HepG2 (cell line): ENCODE data around the gene MYOM1. TPM values are rescaled to one million over a fixed set of nuclear protein-coding genes. Genes with fewer than 3 reads are reported as not detected.
A peak's percentile ranks its signal among the peaks of the same experiment; 100 is the strongest.

Experiments
- BRD4 ChIP-seq: sonication (generic); formaldehyde crosslinking; IDR thresholded peaks from 2 replicates; pipeline ENCODE4 v1.4.0; 2020; ENCODE audit warnings: missing genetic modification reagents
- IKZF4 ChIP-seq: sonication (generic); formaldehyde crosslinking; IDR thresholded peaks from 2 replicates; pipeline ENCODE4 v1.5.1; 2020; ENCODE audit warnings: borderline replicate concordance, mild to moderate bottlenecking, low read depth, missing genetic modification reagents; ENCODE audit errors: not compliant biosample characterization
- MEF2D ChIP-seq: sonication (generic); formaldehyde crosslinking; IDR thresholded peaks from 2 replicates; pipeline ENCODE4 v1.5.1; 2020; ENCODE audit warnings: mild to moderate bottlenecking, missing genetic modification reagents
- REXO4 ChIP-seq: sonication (generic); formaldehyde crosslinking; IDR thresholded peaks from 2 replicates; pipeline ENCODE4 v1.8.0; 2022; ENCODE audit warnings: missing genetic modification reagents, mild to moderate bottlenecking, borderline replicate concordance
- TARDBP ChIP-seq: sonication (generic); formaldehyde crosslinking; IDR thresholded peaks from 2 replicates; pipeline ENCODE4 v1.8.0; 2022; ENCODE audit warnings: mild to moderate bottlenecking, missing genetic modification reagents
- ZBTB7B ChIP-seq: sonication (generic); formaldehyde crosslinking; IDR thresholded peaks from 2 replicates; pipeline ENCODE4 v1.4.0; 2020; ENCODE audit warnings: missing genetic modification reagents
- ZNF33B ChIP-seq: sonication (generic); formaldehyde crosslinking; IDR thresholded peaks from 2 replicates; pipeline ENCODE4 v1.5.1; 2020; ENCODE audit warnings: mild to moderate bottlenecking, missing genetic modification reagents
- ZNF577 ChIP-seq: sonication (generic); formaldehyde crosslinking; IDR thresholded peaks from 2 replicates; pipeline ENCODE4 v1.4.0; 2020; ENCODE audit warnings: mild to moderate bottlenecking, low read depth, missing genetic modification reagents, borderline replicate concordance
- ZNF775 ChIP-seq: sonication (generic); formaldehyde crosslinking; IDR thresholded peaks from 2 replicates; pipeline ENCODE4 v1.4.0; 2020; ENCODE audit warnings: missing genetic modification reagents, mild to moderate bottlenecking, moderate library complexity, borderline replicate concordance
- ZSCAN20 ChIP-seq: sonication (generic); formaldehyde crosslinking; IDR thresholded peaks from 2 replicates; pipeline ENCODE4 v1.4.0; 2020; ENCODE audit warnings: missing genetic modification reagents, mild to moderate bottlenecking, borderline replicate concordance
- polyA plus RNA-seq, 8 experiments: library from polyadenylated mRNA; depleted of rRNA in 3 of 8; stranded (reverse) in 7 of 8; unstranded in 1 of 8; fragments of >200 nt; fragmentation: Illumina TruSeq in 4 of 8; extraction: Trizol in 4 of 8; gene quantifications; 2 replicates each; pipeline versions ENCODE4 v1.2.1 to v1.2.3, GENCODE V29; 2011 to 2016; ENCODE audit warnings: low read depth in 4 of 8, missing spikeins in 1 of 8, mixed read lengths in 1 of 8; ENCODE audit not compliant: insufficient read depth in 1 of 8
- total RNA-seq, 5 experiments: library from RNA; depleted of rRNA; stranded (reverse); fragments of >200 nt; fragmentation: Illumina TruSeq; extraction: Trizol; gene quantifications; 2 replicates each; pipeline ENCODE4 v1.2.3, GENCODE V29; 2016; ENCODE audit warnings: low read depth in 1 of 5
- TF ChIP-seq, protein P1 (sequence below): IDR thresholded peaks from 2 replicates; pipeline ENCODE4 v1.6.1; 2016; ENCODE audit warnings: low read depth, control low read depth
- TF ChIP-seq, protein P2 (sequence below): sonication (generic); formaldehyde crosslinking; IDR thresholded peaks from 2 replicates; pipeline ENCODE4 v1.5.0; 2020; ENCODE audit warnings: missing genetic modification reagents
- TF ChIP-seq, protein P3 (sequence below): sonication (generic); formaldehyde crosslinking; IDR thresholded peaks from 2 replicates; pipeline ENCODE4 v1.4.0; 2020; ENCODE audit warnings: mild to moderate bottlenecking, missing genetic modification reagents
- TF ChIP-seq, protein P4 (sequence below): sonication (generic); formaldehyde crosslinking; conservative IDR thresholded peaks from 2 replicates; pipeline ENCODE4 v1.4.0; 2020; ENCODE audit warnings: missing genetic modification reagents
- TF ChIP-seq, protein P5 (sequence below): sonication (generic); formaldehyde crosslinking; IDR thresholded peaks from 2 replicates; pipeline ENCODE4 v1.4.0; 2020; ENCODE audit warnings: missing genetic modification reagents
- TF ChIP-seq, protein P6 (sequence below): IDR thresholded peaks from 2 replicates; pipeline ENCODE4 v1.6.1; 2016; ENCODE audit warnings: missing compliant biosample characterization, missing genetic modification reagents, borderline replicate concordance

Gene MYOM1
- total and polyA plus RNA-seq, 2 of the 13 experiments (the other 11 are each of a cell fraction or from before 2014, with no cell fraction given): 0.46 to 0.98 TPM

DNA sequence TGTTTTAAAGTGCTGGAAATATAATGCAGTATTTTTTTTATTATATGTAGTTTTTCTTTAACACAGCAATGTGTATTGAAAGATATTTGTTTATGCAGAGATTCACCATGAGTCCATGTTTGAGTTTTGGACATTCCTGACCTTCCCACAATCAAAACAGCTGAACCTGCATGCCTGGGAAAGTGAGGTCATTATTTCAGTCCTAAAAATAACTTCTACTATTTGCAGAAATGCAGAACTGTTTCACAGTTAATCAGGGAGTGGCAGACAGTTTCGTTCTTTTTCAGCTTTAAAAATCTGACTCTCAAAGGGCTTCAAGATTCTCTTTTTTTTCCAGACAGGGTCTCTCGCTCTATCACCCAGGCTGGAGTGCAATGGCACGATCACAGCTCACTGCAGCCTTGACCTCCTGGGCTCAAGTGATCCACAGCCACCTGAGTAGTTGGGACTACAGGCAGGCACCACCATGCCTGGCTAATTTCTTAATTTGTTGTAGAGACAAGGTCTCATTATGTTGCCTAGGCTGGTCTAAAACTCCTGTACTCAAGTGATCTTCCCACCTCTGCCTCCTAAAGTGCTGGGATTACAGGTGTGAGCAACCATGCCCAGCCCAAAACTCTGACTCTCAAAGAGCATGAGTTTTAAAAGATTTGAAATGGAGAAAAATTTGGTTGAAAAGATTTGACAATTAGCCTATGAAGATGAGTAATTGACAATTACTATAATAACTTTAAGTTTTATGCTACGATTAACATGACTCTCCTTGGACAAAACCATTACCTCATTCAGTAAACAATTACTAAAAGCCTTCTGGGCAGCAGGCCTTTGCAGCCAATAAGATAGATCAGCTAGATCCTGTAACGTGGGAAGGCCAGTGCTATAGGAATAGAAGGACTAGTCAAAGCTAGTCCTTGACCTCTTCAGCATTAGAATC is 37.2 kb upstream of the MYOM1 start (continued):
- TF ChIP-seq IKZF4 (CRISPR knock-in tag) (no peak), MEF2D (peak; percentile 100), ZBTB7B (CRISPR knock-in tag) (no peak), TARDBP (CRISPR knock-in tag) (no peak), ZNF33B (no peak), REXO4 (CRISPR knock-in tag) (no peak), ZNF775 (CRISPR knock-in tag) (no peak), ZNF577 (CRISPR knock-in tag) (no peak), ZSCAN20 (CRISPR knock-in tag) (no peak), BRD4 (CRISPR knock-in tag) (no peak)
- TF ChIP-seq, protein P1, sequence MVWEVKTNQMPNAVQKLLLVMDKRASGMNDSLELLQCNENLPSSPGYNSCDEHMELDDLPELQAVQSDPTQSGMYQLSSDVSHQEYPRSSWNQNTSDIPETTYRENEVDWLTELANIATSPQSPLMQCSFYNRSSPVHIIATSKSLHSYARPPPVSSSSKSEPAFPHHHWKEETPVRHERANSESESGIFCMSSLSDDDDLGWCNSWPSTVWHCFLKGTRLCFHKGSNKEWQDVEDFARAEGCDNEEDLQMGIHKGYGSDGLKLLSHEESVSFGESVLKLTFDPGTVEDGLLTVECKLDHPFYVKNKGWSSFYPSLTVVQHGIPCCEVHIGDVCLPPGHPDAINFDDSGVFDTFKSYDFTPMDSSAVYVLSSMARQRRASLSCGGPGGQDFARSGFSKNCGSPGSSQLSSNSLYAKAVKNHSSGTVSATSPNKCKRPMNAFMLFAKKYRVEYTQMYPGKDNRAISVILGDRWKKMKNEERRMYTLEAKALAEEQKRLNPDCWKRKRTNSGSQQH (CRISPR knock-in tag): no peak
- TF ChIP-seq, protein P2, sequence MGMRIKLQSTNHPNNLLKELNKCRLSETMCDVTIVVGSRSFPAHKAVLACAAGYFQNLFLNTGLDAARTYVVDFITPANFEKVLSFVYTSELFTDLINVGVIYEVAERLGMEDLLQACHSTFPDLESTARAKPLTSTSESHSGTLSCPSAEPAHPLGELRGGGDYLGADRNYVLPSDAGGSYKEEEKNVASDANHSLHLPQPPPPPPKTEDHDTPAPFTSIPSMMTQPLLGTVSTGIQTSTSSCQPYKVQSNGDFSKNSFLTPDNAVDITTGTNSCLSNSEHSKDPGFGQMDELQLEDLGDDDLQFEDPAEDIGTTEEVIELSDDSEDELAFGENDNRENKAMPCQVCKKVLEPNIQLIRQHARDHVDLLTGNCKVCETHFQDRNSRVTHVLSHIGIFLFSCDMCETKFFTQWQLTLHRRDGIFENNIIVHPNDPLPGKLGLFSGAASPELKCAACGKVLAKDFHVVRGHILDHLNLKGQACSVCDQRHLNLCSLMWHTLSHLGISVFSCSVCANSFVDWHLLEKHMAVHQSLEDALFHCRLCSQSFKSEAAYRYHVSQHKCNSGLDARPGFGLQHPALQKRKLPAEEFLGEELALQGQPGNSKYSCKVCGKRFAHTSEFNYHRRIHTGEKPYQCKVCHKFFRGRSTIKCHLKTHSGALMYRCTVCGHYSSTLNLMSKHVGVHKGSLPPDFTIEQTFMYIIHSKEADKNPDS (CRISPR knock-in tag): no peak
- TF ChIP-seq, protein P3, sequence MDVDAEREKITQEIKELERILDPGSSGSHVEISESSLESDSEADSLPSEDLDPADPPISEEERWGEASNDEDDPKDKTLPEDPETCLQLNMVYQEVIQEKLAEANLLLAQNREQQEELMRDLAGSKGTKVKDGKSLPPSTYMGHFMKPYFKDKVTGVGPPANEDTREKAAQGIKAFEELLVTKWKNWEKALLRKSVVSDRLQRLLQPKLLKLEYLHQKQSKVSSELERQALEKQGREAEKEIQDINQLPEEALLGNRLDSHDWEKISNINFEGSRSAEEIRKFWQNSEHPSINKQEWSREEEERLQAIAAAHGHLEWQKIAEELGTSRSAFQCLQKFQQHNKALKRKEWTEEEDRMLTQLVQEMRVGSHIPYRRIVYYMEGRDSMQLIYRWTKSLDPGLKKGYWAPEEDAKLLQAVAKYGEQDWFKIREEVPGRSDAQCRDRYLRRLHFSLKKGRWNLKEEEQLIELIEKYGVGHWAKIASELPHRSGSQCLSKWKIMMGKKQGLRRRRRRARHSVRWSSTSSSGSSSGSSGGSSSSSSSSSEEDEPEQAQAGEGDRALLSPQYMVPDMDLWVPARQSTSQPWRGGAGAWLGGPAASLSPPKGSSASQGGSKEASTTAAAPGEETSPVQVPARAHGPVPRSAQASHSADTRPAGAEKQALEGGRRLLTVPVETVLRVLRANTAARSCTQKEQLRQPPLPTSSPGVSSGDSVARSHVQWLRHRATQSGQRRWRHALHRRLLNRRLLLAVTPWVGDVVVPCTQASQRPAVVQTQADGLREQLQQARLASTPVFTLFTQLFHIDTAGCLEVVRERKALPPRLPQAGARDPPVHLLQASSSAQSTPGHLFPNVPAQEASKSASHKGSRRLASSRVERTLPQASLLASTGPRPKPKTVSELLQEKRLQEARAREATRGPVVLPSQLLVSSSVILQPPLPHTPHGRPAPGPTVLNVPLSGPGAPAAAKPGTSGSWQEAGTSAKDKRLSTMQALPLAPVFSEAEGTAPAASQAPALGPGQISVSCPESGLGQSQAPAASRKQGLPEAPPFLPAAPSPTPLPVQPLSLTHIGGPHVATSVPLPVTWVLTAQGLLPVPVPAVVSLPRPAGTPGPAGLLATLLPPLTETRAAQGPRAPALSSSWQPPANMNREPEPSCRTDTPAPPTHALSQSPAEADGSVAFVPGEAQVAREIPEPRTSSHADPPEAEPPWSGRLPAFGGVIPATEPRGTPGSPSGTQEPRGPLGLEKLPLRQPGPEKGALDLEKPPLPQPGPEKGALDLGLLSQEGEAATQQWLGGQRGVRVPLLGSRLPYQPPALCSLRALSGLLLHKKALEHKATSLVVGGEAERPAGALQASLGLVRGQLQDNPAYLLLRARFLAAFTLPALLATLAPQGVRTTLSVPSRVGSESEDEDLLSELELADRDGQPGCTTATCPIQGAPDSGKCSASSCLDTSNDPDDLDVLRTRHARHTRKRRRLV (CRISPR knock-in tag): no peak
- TF ChIP-seq, protein P4, sequence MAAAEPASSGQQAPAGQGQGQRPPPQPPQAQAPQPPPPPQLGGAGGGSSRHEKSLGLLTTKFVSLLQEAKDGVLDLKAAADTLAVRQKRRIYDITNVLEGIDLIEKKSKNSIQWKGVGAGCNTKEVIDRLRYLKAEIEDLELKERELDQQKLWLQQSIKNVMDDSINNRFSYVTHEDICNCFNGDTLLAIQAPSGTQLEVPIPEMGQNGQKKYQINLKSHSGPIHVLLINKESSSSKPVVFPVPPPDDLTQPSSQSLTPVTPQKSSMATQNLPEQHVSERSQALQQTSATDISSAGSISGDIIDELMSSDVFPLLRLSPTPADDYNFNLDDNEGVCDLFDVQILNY: no peak
- TF ChIP-seq, protein P5, sequence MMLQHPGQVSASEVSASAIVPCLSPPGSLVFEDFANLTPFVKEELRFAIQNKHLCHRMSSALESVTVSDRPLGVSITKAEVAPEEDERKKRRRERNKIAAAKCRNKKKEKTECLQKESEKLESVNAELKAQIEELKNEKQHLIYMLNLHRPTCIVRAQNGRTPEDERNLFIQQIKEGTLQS (CRISPR knock-in tag): peak; percentile 82
- TF ChIP-seq, protein P6, sequence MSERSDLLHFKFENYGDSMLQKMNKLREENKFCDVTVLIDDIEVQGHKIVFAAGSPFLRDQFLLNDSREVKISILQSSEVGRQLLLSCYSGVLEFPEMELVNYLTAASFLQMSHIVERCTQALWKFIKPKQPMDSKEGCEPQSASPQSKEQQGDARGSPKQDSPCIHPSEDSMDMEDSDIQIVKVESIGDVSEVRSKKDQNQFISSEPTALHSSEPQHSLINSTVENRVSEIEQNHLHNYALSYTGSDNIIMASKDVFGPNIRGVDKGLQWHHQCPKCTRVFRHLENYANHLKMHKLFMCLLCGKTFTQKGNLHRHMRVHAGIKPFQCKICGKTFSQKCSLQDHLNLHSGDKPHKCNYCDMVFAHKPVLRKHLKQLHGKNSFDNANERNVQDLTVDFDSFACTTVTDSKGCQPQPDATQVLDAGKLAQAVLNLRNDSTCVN (CRISPR knock-in tag): no peak
